ENCODE results near the gene DPCD. TPM values are rescaled to one million over a fixed set of nuclear protein-coding genes. Genes with fewer than 3 reads are reported as not detected.

DPCD gene
- total and polyA plus RNA-seq, 2 of the 8 experiments (the other 6 are each of a cell fraction or from before 2014, with no cell fraction given): 21.2 to 31.4 TPM

DNA sequence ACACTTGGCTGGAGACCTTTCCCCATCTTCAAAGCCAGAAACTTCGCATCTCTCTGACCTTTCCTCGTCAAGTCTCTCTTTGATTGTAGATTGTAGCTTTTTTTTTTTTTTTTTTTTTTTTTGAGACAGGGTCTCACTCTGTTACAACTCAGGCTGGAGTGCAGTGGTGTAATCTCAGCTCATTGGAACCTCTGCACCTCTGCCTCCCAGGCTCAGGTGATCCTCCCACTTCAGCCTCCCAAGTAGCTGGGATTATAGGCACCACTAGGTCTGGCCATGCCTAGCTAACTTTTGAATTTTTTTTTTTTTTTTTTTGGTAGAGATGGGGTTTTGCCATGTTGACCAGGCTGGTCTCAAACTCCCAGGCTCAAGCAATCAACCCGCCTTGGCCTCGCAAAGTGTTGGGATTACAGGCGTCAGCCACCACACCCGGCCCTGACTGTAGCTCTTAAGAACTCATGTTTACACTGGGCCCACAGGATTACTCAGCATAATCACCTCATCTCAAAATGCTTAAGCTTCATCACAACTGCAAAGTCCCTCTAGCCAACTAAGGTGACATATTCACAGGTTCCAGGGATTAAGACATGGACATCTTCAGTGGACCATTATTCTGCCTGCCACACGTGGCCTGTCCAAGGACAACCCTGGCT, 11.8 kb upstream of the DPCD start:
- H3K4me1 ChIP-seq (replicated peaks in 1 of 4; ENCODE audit: control insufficient read depth in 3 of 4, insufficient read depth in 4 of 4, low read length in 3 of 4): peaks cover 3 to 9% (median 8%) of the 10 kb centered on the region in 4 experiments
- FAIRE-seq (no peak), DNase-seq (ENCODE audit: low read depth in 1 of 2, low spot score in 2 of 2) (no peak)
- H3K4me2 ChIP-seq (ENCODE audit: insufficient read depth in 1 of 2, low read depth in 2 of 2, low read length in 2 of 2): no peak overlapping the region
- no peak for TF ChIP-seq GTF2F1 (IDR thresholded peaks at IDR 0.05; ENCODE audit: borderline replicate concordance, low read depth, low read length)
- no peak for TF ChIP-seq POU5F1 (IDR thresholded peaks at IDR 0.05; ENCODE audit: low read depth, low read length)
- no peak for TF ChIP-seq CBX8 (IDR thresholded peaks at IDR 0.05; ENCODE audit: borderline replicate concordance, low read depth, low read length)
- TF ChIP-seq BACH1 (IDR thresholded peaks at IDR 0.05; ENCODE audit: low read length): no peak
- TF ChIP-seq EZH2 (IDR thresholded peaks at IDR 0.05; ENCODE audit: low read depth, low read length, severe bottlenecking): no peak
- TF ChIP-seq BCL11A (IDR thresholded peaks at IDR 0.05; ENCODE audit: low read depth in 2 of 2, low read length in 2 of 2): no peak
- no peak for TF ChIP-seq CTBP2 (IDR thresholded peaks at IDR 0.05; ENCODE audit: borderline replicate concordance, insufficient read depth, insufficient read length, low read length)
- TF ChIP-seq RXRA (IDR thresholded peaks at IDR 0.05; ENCODE audit: insufficient read depth, low read depth, low read length): no peak
- no peak for TF ChIP-seq KDM5A (IDR thresholded peaks at IDR 0.05; ENCODE audit: low read length)
- no peak for TF ChIP-seq CEBPB (IDR thresholded peaks at IDR 0.05; ENCODE audit: low read depth, low read length)
- H2BK15ac ChIP-seq (ENCODE audit: low read length): no peak overlapping the region
- H3K14ac ChIP-seq (ENCODE audit: insufficient read length): no peak overlapping the region
- H3K79me2 ChIP-seq (ENCODE audit: control insufficient read depth in 1 of 2, insufficient read depth in 2 of 2, low read length in 2 of 2): no peaks in the 10 kb centered on the region
- no peak overlapping the region for H3K23ac ChIP-seq (ENCODE audit: insufficient read length)
- ChIA-PET CTCF (ENCODE audit: partially characterized antibody) (interaction anchor here (0.6 to 2.1 kb wide), 7 partner anchors 11 to 363 kb away, joined by 3 to 14 read pairs (median 3); partner anchors contain the start of gene POLL), POLR2A (ENCODE audit: partially characterized antibody) (interaction anchor here (0.9 to 6.5 kb wide), 3 partner anchors 11 to 307 kb away, joined by 3 to 42 read pairs (median 4); partner anchors contain the start of genes DPCD and POLL)
- peaks cover 2 to 21% (median 14%) of the 10 kb centered on the region in 4 experiments; a peak in 6 of 7 replicates for H3K27me3 ChIP-seq (replicated peaks in 1 of 4; ENCODE audit: control insufficient read depth in 3 of 4, extremely low read depth in 1 of 4, insufficient read depth in 3 of 4, low read length in 3 of 4)
- no peak overlapping the region for H3K4me3 ChIP-seq (ENCODE audit: extremely low read depth in 1 of 4, insufficient read depth in 2 of 4, low read depth in 3 of 4, low read length in 4 of 4)
- H2BK5ac ChIP-seq (ENCODE audit: low read depth, low read length): no peak overlapping the region
- no peak overlapping the region for H3K4ac ChIP-seq (replicated peaks; ENCODE audit: insufficient read length, low read depth, low read length)
- no peak overlapping the region for H3K18ac ChIP-seq (ENCODE audit: extremely low read depth, low read length)
- no peak overlapping the region for H3K56ac ChIP-seq (replicated peaks; ENCODE audit: insufficient read length, low read depth, low read length)
- no peak overlapping the region for H2BK120ac ChIP-seq (replicated peaks; ENCODE audit: low read depth, low read length)
- H4K20me1 ChIP-seq (replicated peaks in 1 of 2; ENCODE audit: control insufficient read depth in 1 of 2, insufficient read depth in 2 of 2, low read length in 2 of 2): peaks cover 0 to 6% of the 10 kb centered on the region in 2 experiments
- no peak overlapping the region for H4K5ac ChIP-seq (ENCODE audit: insufficient read length, low read depth, low read length)
- 92% methylated on average over 7 of the region's 7 CpGs; no CpG with 5 or more reads in 1 of the 2 experiments for WGBS, 2 experiments (ENCODE audit: extremely low coverage in 1 of 2, insufficient coverage in 1 of 2, insufficient read length in 1 of 2, insufficient replicate concordance in 2 of 2, low coverage in 1 of 2, low lambda C conversion rate in 2 of 2, missing lambda C conversion rate in 1 of 2)
- H3K9ac ChIP-seq (replicated peaks in 1 of 4; ENCODE audit: extremely low read depth in 1 of 4, low read depth in 3 of 4, low read length in 3 of 4): no peak overlapping the region
- H3K36me3 ChIP-seq (ENCODE audit: control insufficient read depth in 2 of 4, insufficient read depth in 4 of 4, low read length in 3 of 4): peaks cover 4 to 17% (median 7%) of the 10 kb centered on the region in 4 experiments; a peak in 4 of 8 replicates
- no peaks in the 10 kb centered on the region for H3K79me1 ChIP-seq (ENCODE audit: low read depth, low read length)
- no peaks in the 10 kb centered on the region for H3K23me2 ChIP-seq (ENCODE audit: low read depth, low read length)
- no peak overlapping the region for H4K91ac ChIP-seq (replicated peaks; ENCODE audit: insufficient read length, low read length)
- H3K9me3 ChIP-seq (ENCODE audit: insufficient read depth in 2 of 2, low read depth in 1 of 2, low read length in 1 of 2): peaks cover 6 to 9% of the 10 kb centered on the region in 2 experiments; a peak in 2 of 4 replicates
- H4K8ac ChIP-seq (ENCODE audit: extremely low read depth, insufficient read depth, low read length): no peak overlapping the region
- H2AFZ ChIP-seq (ENCODE audit: low read length): no peak overlapping the region
- H2BK12ac ChIP-seq (ENCODE audit: low read depth, low read length): no peak overlapping the region
- no peak overlapping the region for H3K27ac ChIP-seq (ENCODE audit: low read depth, low read length)
- no peak overlapping the region for H2BK20ac ChIP-seq (ENCODE audit: low read length)
- H2AK5ac ChIP-seq (ENCODE audit: low read depth, low read length): no peak overlapping the region

All from H1 (cell line).